Retinal pigment epithelial cell (primary cell): ENCODE measurements around the gene ARMS2.

Experiments
- DNase-seq: peaks from one replicate; pipeline ENCODE4 v3.0.0-alpha.2; 2010; ENCODE audit warnings: low read depth
- H3K4me3 ChIP-seq: 2 replicates; pipeline ENCODE4 v1.5.1; 2011; ENCODE audit warnings: mild to moderate bottlenecking, low read length, control low read depth, moderate library complexity
- CTCF ChIP-seq: conservative IDR thresholded peaks from 2 replicates; pipeline ENCODE4 v1.5.1; 2011; ENCODE audit warnings: low read depth, low read length, control low read depth, inconsistent platforms

ARMS2 gene

GRCh38 chr10:122505011-122505410 lies 50.6 kb downstream of the ARMS2 start:
- H3K4me3 ChIP-seq = no peak overlapping the region
- TF ChIP-seq CTCF = no peak
- no peak for DNase-seq

- no peak for DNase-seq
- H3K4me3 ChIP-seq = no peak overlapping the region
- no peak for TF ChIP-seq CTCF
These were observed 51.6 kb downstream of the ARMS2 start for GRCh38 chr10:122505885-122506645.
